ENCODE measurements around the gene KRTAP21-3. TPM values are rescaled to one million over a fixed set of nuclear protein-coding genes. Genes with fewer than 3 reads are reported as not detected.
"Not testable (repeated sequence)": the region's sequence is repeated elsewhere in the genome, so short reads cannot be mapped to it uniquely, and the experiment has no call there.

Gene KRTAP21-3
- not detected for total RNA-seq
- not detected for polyA plus RNA-seq

- no peak for DNase-seq
- Histone ChIP-seq H3K4me3 (ENCODE audit: low read length in 2 of 2) (no peak within 1 kb of the TSS), H3K27ac (ENCODE audit: low read depth, low read length) (no peak within 1 kb of the TSS), H3K9me3 (ENCODE audit: control insufficient read depth in 1 of 2, low read length in 2 of 2) (no peaks in the 10 kb centered on the region), H3K4me1 (ENCODE audit: insufficient read depth, low read length) (no peaks in the 10 kb centered on the region), H3K27me3 (ENCODE audit: insufficient read depth, low read length) (no peaks in the 10 kb centered on the region), H3K36me3 (ENCODE audit: insufficient read depth, low read length) (no peaks in the 10 kb centered on the region)
- CTCF ChIA-PET (ENCODE audit: partially characterized antibody): no interaction called here
- POLR2A ChIA-PET (ENCODE audit: partially characterized antibody): no interaction called here
- H3K27me3 Mint-ChIP-seq: peaks cover 0 to 3% of the 10 kb centered on the region in 2 donors
- H3K36me3 Mint-ChIP-seq: no peaks in the 10 kb centered on the region
- peak within 1 kb of the TSS in 1 of 8 donors; percentile 27 for H3K4me3 Mint-ChIP-seq
- H3K4me1 Mint-ChIP-seq: peaks cover 0 to 9% (median 5%) of the 10 kb centered on the region in 4 donors
- intact Hi-C loops (cut with micrococcal nuclease): no loop called here
- H3K9me3 Mint-ChIP-seq: peaks cover 0 to 2% (median 0%) of the 10 kb centered on the region in 8 donors
- peak within 1 kb of the TSS in 1 of 7 donors; percentile 62 for H3K27ac Mint-ChIP-seq
These were observed at the start of gene KRTAP21-3 for GRCh38 chr21:30718239-30718909. TSS of gene KRTAP21-3 (minus strand) at chr21:30718777. CDS start at chr21:30718759, 18 bp downstream.

GRCh38 chr21:30760776-30761175 is 42.2 kb upstream of the KRTAP21-3 start:
- no peak for DNase-seq
- intact Hi-C loops (cut with micrococcal nuclease): no loop called here
- Histone ChIP-seq H3K4me3 (ENCODE audit: low read length in 2 of 2) (no peak overlapping the region), H3K27me3 (ENCODE audit: insufficient read depth, low read length) (no peaks in the 10 kb centered on the region), H3K9me3 (ENCODE audit: control insufficient read depth in 1 of 2, low read length in 2 of 2) (no peaks in the 10 kb centered on the region), H3K4me1 (ENCODE audit: insufficient read depth, low read length) (no peaks in the 10 kb centered on the region), H3K36me3 (ENCODE audit: insufficient read depth, low read length) (no peaks in the 10 kb centered on the region), H3K27ac (ENCODE audit: low read depth, low read length) (no peak overlapping the region)
- no peaks in the 10 kb centered on the region for H3K4me1 Mint-ChIP-seq
- H3K27ac Mint-ChIP-seq: peak overlapping the region in 1 of 7 donors; percentile 4
- ChIA-PET CTCF (ENCODE audit: partially characterized antibody) (no interaction called here), POLR2A (ENCODE audit: partially characterized antibody) (no interaction called here)
- H3K36me3 Mint-ChIP-seq: no peaks in the 10 kb centered on the region
- H3K4me3 Mint-ChIP-seq: no peak overlapping the region
- H3K9me3 Mint-ChIP-seq: peaks cover 0 to 3% (median 0%) of the 10 kb centered on the region in 8 donors
- peaks cover 2 to 3% of the 10 kb centered on the region in 2 donors for H3K27me3 Mint-ChIP-seq

- Histone ChIP-seq H3K4me1 (ENCODE audit: insufficient read depth, low read length) (no peaks in the 10 kb centered on the region), H3K36me3 (ENCODE audit: insufficient read depth, low read length) (no peaks in the 10 kb centered on the region), H3K4me3 (ENCODE audit: low read length in 2 of 2) (no peak overlapping the region), H3K27me3 (ENCODE audit: insufficient read depth, low read length) (no peaks in the 10 kb centered on the region), H3K9me3 (ENCODE audit: control insufficient read depth in 1 of 2, low read length in 2 of 2) (no peaks in the 10 kb centered on the region), H3K27ac (ENCODE audit: low read depth, low read length) (no peak overlapping the region)
- Mint-ChIP-seq H3K36me3 (no peaks in the 10 kb centered on the region), H3K27ac (no peak overlapping the region), H3K4me3 (no peak overlapping the region), H3K9me3 (no peaks in the 10 kb centered on the region), H3K27me3 (peaks cover 2 to 6% of the 10 kb centered on the region in 2 donors), H3K4me1 (no peaks in the 10 kb centered on the region)
- intact Hi-C loops (cut with micrococcal nuclease): no loop called here
- POLR2A ChIA-PET (ENCODE audit: partially characterized antibody): no interaction called here
- CTCF ChIA-PET (ENCODE audit: partially characterized antibody): no interaction called here
- no peak for DNase-seq
These were observed 39.7 kb upstream of the KRTAP21-3 start for GRCh38 chr21:30758306-30758705.

- H3K4me3 Mint-ChIP-seq: not testable (repeated sequence)
These were observed 36.8 kb upstream of the KRTAP21-3 start, which contains the start of gene KRTAP21-1 for GRCh38 chr21:30755328-30755727. TSS of gene KRTAP21-1 (minus strand) at chr21:30755428. CDS start at chr21:30755378, 50 bp downstream.

GRCh38 chr21:30747159-30747558 is 28.6 kb upstream of the KRTAP21-3 start, which contains the start of gene KRTAP21-2:
TSS of gene KRTAP21-2 (minus strand) at chr21:30747259. CDS start at chr21:30747202, 57 bp downstream.
- H3K36me3 ChIP-seq (ENCODE audit: insufficient read depth, low read length): no peaks in the 10 kb centered on the region
- H3K27ac ChIP-seq (ENCODE audit: low read depth, low read length): no peak within 1 kb of the TSS
- Mint-ChIP-seq H3K4me1 (no peaks in the 10 kb centered on the region), H3K4me3 (no peak within 1 kb of the TSS), H3K36me3 (no peaks in the 10 kb centered on the region), H3K9me3 (peaks cover 0 to 9% (median 3%) of the 10 kb centered on the region in 8 donors), H3K27ac (no peak within 1 kb of the TSS), H3K27me3 (no peaks in the 10 kb centered on the region)
- ChIA-PET POLR2A (ENCODE audit: partially characterized antibody) (no interaction called here), CTCF (ENCODE audit: partially characterized antibody) (no interaction called here)
- no peaks in the 10 kb centered on the region for H3K4me1 ChIP-seq (ENCODE audit: insufficient read depth, low read length)
- no peak within 1 kb of the TSS for H3K4me3 ChIP-seq (ENCODE audit: low read length in 2 of 2)
- DNase-seq: no peak
- intact Hi-C loops (cut with micrococcal nuclease): no loop called here
- no peaks in the 10 kb centered on the region for H3K27me3 ChIP-seq (ENCODE audit: insufficient read depth, low read length)
- no peaks in the 10 kb centered on the region for H3K9me3 ChIP-seq (ENCODE audit: control insufficient read depth in 1 of 2, low read length in 2 of 2)

More at GRCh38 chr21:30755328-30755727, 36.8 kb upstream of the KRTAP21-3 start, which contains the start of gene KRTAP21-1:
- POLR2A ChIA-PET (ENCODE audit: partially characterized antibody); H3K27ac ChIP-seq (ENCODE audit: low read depth, low read length); DNase-seq; H3K27me3 Mint-ChIP-seq; CTCF ChIA-PET (ENCODE audit: partially characterized antibody); H3K36me3 Mint-ChIP-seq; H3K27ac Mint-ChIP-seq; H3K9me3 ChIP-seq (ENCODE audit: control insufficient read depth in 1 of 2, low read length in 2 of 2); intact Hi-C loops (cut with micrococcal nuclease); H3K4me1 ChIP-seq (ENCODE audit: insufficient read depth, low read length); H3K9me3 Mint-ChIP-seq; H3K4me1 Mint-ChIP-seq; H3K27me3 ChIP-seq (ENCODE audit: insufficient read depth, low read length); H3K4me3 ChIP-seq (ENCODE audit: low read length in 2 of 2); H3K36me3 ChIP-seq (ENCODE audit: insufficient read depth, low read length): not testable (repeated sequence)

GRCh38 chr21:30740462-30740861 is 21.9 kb upstream of the KRTAP21-3 start:
- H3K4me1 ChIP-seq (ENCODE audit: insufficient read depth, low read length): no peaks in the 10 kb centered on the region
- no peak overlapping the region for H3K4me3 ChIP-seq (ENCODE audit: low read length in 2 of 2)
- H3K9me3 Mint-ChIP-seq: peaks cover 0 to 2% (median 0%) of the 10 kb centered on the region in 8 donors
- POLR2A ChIA-PET (ENCODE audit: partially characterized antibody): no interaction called here
- CTCF ChIA-PET (ENCODE audit: partially characterized antibody): no interaction called here
- no peak overlapping the region for H3K4me3 Mint-ChIP-seq
- no peak overlapping the region for H3K27ac Mint-ChIP-seq
- no peak for DNase-seq
- no peaks in the 10 kb centered on the region for H3K27me3 ChIP-seq (ENCODE audit: insufficient read depth, low read length)
- no peak overlapping the region for H3K27ac ChIP-seq (ENCODE audit: low read depth, low read length)
- intact Hi-C loops (cut with micrococcal nuclease): no loop called here
- H3K36me3 ChIP-seq (ENCODE audit: insufficient read depth, low read length): no peaks in the 10 kb centered on the region
- H3K4me1 Mint-ChIP-seq: no peaks in the 10 kb centered on the region
- no peaks in the 10 kb centered on the region for H3K27me3 Mint-ChIP-seq
- H3K36me3 Mint-ChIP-seq: no peaks in the 10 kb centered on the region
- H3K9me3 ChIP-seq (ENCODE audit: control insufficient read depth in 1 of 2, low read length in 2 of 2): no peaks in the 10 kb centered on the region

GRCh38 chr21:30733026-30733425 is 14.4 kb upstream of the KRTAP21-3 start:
- H3K27ac Mint-ChIP-seq: no peak overlapping the region
- no peaks in the 10 kb centered on the region for H3K4me1 Mint-ChIP-seq
- Histone ChIP-seq H3K36me3 (ENCODE audit: insufficient read depth, low read length) (no peaks in the 10 kb centered on the region), H3K4me1 (ENCODE audit: insufficient read depth, low read length) (no peaks in the 10 kb centered on the region), H3K4me3 (ENCODE audit: low read length in 2 of 2) (no peak overlapping the region), H3K27ac (ENCODE audit: low read depth, low read length) (no peak overlapping the region), H3K27me3 (ENCODE audit: insufficient read depth, low read length) (no peaks in the 10 kb centered on the region), H3K9me3 (ENCODE audit: control insufficient read depth in 1 of 2, low read length in 2 of 2) (no peaks in the 10 kb centered on the region)
- intact Hi-C loops (cut with micrococcal nuclease): no loop called here
- H3K9me3 Mint-ChIP-seq: peaks cover 0 to 8% (median 0%) of the 10 kb centered on the region in 8 donors
- CTCF ChIA-PET (ENCODE audit: partially characterized antibody): no interaction called here
- no peaks in the 10 kb centered on the region for H3K27me3 Mint-ChIP-seq
- H3K4me3 Mint-ChIP-seq: no peak overlapping the region
- POLR2A ChIA-PET (ENCODE audit: partially characterized antibody): no interaction called here
- no peaks in the 10 kb centered on the region for H3K36me3 Mint-ChIP-seq
- no peak for DNase-seq
